ENCODE results near the gene MYO18A. TPM values are rescaled to one million over a fixed set of nuclear protein-coding genes. Genes with fewer than 3 reads are reported as not detected.

The MYO18A gene
- total RNA-seq, 1 donor from 2014 or later: 12.1 TPM

DNA sequence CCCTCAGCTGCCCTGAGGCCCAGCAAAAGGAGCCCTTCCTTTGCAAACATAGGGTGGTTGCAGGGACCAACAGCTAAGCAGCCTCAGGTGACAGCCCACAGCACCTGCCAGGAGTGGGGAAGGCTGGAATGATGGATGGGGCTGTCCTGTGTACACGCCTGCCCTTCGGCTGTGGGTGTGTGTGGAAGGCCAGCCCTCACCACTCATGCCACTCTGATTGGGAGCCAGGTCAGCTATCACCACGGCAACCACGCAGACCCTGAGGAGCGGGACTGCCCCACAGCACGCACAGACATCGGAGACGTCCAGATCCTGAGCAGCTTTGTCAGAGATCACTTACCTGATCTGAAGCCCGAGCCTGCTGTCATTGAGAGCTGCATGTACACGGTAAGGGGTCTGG lies 125.4 kb downstream of the MYO18A start:
- DNase-seq (ENCODE audit: low read depth, low spot score): no peak

DNA sequence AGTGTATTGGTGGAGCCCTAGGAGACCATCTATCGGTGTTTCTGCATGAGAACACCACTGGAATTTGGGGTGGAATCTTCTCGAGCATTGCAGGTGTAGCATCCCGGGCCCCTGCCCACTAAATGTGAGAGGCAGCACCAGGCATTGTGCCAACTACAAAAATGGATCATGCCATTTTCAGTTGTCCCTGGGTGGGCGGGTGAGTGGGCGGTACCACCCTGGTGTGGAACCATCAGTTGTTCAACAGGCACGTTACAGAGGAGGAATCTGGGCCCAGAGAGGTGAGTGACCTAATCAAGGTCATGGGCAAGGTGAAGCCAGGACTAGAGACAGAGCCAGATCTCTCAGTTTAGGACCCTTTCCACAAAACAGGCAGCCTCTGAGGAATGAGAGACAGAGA lies 128.5 kb downstream of the MYO18A start:
- DNase-seq (ENCODE audit: low read depth, low spot score): no peak

DNA sequence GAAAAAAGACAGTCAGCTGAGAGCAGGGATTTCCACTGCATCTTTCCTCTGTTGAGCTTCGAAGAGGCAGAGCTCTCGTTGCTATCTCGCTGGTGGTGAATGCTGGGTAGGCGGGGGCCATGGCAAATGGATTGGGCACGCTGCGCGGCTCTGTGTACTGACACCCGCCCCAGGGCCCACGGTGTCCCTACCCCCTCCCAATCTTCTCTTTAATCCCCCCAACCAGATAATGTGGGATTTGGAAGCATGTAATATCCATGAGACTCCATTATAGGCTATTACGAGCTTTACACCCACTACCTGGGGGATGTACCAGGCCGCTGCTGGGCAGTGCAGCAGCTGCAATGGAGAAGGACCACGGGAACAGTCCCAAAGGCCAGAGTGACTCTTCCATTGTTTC lies 129.0 kb downstream of the MYO18A start:
- no peak for DNase-seq (ENCODE audit: low read depth, low spot score)

DNA sequence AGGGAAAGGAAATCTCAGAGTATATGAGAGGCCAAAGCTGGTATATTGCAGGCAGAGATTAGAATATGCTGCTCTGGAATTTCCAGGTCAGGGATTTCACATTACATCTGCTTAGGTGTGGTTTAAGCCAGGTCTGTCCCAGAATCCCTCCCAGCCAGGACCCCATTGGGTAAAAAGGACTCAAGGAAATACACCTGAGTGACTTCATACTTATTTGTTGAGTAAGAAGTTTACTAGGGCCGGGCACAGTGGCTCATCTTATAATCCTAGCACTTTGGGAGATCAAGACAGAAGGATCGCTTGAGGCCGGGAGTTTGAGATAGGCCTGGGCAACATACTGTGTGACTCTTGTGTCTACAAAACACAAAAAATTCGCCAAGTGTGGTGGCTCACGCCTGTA lies 130.0 kb downstream of the MYO18A start:
- DNase-seq (ENCODE audit: low read depth, low spot score): no peak

DNA sequence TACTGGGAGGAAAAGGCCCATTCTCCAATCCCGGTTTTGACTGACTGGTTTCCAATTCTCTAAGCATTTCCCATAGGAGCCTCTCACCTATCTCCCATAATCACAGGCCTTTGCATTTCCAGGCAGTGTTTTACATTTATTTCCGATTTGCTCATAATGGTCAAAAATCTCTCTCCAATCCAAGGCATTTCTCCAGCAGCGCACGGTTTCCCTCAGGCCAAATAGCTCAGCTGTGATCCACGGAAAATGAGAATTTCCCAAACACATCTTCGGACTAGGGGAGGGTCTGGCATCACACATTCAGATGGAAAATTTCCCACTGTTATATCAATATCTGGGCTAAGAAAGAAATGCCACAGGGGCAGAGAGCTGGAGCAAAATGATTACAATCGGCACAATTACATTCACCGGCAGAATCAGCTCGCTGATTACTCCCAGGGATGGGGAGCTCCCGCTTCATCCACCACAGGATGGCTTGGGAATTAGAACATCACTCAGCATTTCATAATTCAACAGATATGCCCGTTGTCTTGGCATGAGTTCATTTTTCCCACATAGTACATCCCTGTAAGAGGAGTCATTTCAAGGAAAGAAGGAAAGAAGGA lies 130.6 kb downstream of the MYO18A start:
- no peak for DNase-seq (ENCODE audit: low read depth, low spot score)

DNA sequence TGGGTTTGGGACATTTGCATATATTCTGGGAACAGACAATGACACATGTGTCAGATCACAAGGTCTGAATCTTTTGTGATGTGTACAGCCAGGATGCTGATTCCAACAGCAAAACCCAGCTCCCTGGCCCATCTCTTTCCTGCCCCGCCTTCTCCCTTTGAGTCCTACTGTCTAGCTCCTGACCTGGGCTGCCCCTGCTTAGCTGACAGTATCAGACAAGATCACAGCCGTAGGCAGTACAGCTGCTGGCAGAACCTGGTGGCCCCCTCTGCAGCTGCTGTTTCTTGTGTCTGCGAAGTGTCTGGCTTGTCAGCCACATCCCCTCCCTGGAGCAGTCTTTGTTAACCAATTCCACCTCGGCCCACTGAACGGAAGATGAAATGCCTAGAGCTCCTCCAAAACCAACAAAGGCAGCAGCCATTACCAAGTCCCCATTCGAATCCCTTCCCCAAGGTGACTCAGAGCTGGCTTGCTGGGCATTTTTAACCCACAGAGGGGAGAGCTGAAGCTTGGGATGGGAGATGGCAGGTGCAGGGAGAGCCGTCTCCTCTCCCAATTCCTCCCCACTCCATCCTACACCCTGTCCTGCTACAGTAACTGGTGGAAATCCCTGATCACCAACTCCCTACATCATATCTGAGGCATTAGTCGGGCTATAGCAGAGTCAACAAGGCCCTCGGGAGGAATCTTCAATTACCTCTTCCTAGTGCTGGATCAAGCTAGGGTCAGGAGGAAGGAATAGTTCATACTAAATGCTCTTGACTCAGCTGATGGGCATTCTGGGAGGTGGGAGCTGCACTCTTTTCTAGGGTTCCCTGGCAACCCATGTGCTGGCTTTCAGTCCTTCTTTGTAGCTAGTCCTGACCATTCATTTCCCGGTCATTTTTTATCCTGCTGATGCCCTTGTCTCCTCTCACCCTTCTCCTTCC lies 131.5 kb downstream of the MYO18A start:
- no peak for DNase-seq (ENCODE audit: low read depth, low spot score)

DNA sequence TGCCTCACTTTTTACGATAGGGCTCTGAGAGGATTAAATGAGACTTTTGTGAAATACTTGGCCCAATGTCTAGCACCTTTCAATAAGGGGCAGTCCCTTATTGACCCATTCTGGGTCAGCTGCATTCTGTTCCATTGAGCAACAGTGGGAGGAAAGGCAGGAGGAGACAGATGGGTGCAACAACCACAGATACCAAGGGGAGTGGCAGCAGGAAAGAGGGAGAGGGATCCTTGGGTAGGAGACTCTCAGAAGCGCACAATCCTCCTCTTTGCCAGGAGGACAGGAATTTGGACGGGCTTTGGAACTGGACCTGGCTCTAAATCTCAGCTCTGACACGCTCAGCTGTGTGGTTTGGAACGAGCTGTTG lies 133.7 kb downstream of the MYO18A start:
- DNase-seq (ENCODE audit: low read depth, low spot score): no peak

DNA sequence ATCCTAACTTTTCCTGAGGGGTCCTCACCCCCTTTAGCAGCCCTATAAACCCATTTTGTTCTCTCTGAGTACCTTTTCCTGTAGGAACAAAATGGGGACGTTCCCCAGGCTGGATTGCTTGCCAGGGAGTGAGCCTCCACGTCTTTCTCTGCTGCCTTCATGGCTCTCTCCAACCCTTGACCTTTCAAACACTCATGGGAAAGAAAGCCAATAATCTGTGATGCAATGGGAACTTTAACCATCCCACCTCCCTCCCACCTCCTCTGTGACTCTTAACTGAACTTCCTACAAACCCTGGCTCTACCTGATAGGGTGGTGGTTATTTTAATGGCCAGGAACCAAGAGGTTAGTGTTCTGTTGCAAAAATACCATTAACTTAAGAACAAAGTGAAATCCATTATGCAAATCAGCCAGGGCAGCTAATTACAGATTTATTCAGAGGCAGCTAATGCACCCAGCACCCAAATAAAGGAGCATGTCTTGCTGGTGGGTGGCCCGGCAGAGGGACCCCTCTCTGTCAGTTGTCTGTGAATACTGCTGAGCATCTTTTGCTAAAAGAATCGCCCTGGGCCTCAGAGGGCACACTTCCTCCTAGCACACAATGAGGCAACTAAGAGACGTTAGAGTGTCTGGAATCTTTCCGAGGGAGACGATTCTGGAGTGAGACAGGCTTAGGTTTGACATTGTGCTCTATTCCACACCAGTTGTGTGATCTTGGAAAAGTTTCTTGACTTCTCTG lies 134.3 kb downstream of the MYO18A start:
- no peak for DNase-seq (ENCODE audit: low read depth, low spot score)

DNA sequence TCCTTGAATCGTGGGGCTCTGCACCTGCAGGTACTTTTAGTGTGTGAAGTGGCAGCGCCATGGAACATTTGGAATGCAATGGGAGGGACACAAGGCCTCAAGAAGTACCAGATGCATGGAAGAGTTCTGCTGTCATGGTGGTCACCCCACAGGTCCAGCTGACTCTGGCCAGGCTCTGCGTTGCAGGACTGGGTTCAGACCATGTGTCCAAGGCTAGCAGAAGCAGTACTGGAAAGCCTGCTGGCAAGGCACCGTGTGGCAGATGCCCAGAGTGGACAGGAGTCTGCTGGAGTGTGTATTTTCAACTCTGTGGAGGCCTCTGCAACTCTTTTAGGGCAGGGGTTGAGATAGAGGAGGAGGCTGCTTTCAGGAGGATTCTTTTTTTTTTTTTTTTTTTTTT lies 135.2 kb downstream of the MYO18A start:
- no peak for DNase-seq (ENCODE audit: low read depth, low spot score)

DNA sequence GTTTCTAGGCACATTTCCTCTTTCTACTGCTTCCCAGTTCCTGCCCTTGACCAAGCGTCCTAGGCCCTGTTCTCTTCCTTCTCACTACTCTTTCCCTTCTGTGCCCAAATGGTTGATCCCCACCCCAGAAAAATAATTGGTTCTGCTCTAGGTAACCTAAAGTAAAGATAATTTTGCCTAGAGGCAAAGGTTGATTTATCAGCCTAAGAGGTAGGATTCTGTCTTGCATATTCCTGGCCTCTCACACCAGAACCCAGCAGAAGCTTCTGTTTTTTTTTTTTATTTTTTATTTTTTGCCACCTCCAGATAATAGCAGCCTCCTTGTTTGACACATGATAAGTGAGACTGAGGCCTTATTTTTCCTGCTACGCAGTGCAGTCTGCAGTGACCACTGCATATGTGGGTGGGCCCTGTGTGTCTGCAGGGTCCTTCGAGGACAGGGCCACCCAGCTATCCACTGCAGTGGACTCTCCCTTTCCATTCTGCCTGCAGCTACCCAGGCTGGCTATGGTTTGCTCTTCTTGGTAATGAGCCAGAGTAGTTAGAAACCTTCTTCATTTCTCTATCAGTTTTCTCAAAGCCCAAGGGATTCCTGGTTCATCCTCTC lies 136.6 kb downstream of the MYO18A start:
- no peak for DNase-seq (ENCODE audit: low read depth, low spot score)

DNA sequence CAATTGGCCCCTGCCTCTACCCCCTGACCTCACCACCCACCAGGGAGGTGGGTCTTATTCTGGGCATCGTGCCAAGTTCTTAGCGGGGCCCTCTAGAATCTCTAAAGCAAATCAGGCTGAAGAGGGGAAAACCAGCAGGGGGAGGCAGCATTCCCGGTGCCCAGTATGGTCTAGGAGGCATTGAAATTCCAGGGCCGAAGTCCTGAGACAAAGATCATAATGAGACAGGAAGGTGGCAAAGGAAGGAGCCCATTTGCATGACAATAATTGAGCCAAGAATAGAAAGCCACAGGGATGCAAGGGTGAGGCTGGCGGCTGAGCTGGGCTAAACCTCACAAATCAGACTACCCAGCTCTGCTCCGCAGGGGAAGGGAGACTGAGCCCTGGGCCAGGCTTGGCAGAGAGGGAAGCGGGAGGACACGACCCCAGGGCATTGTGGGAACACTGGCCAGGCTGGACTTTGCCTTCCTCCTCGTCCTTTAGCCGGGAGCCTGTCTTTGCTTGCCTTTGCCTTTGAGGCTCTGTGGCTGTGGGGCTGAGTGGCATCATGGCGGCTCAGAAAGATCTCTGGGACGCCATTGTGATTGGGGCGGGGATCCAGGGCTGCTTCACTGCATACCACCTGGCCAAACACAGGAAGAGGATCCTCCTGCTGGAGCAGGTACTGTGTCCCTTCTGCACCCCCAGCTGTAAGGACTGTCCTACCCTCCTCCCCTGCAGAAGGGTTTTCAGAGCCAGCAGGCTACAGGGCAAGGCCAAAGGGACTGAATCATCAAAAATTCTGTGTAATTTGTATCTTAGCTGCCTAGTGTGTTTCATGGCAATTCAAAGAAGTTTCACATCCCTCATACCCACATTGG lies 137.3 kb downstream of the MYO18A start, which contains the start of gene PIPOX:
TSS of gene PIPOX (plus strand) at position 463 of the 860 bp plus-strand sequence. CDS start at position 548, 85 bp downstream.
- no peak for DNase-seq (ENCODE audit: low read depth, low spot score)

DNA sequence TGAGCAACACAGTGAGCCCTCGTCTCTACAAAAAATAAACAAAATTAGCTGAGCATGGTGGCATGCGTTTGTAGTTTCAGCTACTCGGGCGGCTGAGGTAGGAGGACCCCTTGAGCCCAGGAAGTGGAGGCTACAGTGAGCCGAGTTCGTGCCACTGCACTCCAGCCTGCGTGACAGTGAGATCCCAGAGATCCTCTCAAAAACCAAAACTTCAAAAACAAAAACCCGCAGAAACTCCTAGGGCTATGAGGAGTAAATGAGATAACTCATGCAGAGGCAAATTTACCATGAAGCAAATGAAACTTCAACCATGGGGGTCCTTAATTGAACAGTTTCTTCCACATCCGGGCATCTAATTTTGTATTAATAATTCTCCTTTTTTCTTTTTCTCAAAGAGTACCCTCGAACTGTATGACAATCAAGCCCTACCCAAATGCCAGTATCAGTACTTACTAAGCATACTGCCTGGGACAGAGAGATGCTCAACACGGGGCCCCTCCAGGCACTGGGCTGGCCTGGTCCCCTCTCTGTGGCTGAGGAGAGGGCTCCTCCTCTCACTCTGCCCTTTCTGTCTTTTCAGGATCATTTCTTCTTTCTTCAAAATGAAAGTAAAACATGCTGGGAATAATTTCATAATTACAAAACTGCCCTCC lies 138.0 kb downstream of the MYO18A start:
- no peak for DNase-seq (ENCODE audit: low read depth, low spot score)

DNA sequence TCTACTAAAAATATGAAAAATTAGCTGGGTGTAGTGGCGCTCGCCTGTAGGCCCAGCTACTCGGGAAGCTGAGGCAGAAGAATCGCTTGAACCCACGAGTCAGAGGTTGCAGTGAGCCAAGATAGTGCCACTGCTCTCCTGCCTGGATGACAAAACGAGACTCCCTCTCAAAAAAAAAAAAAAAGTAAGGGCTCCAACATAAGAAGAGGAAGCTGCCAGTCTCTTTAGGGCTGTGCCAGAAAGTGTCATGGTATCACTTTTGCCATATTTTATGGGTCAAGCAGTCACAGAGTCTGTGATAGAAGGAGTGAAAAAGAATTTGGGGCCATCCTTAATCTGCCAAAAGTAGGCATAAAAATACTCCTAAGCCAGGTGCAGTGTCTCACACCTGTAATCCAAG lies 138.6 kb downstream of the MYO18A start:
- DNase-seq (ENCODE audit: low read depth, low spot score): no peak

DNA sequence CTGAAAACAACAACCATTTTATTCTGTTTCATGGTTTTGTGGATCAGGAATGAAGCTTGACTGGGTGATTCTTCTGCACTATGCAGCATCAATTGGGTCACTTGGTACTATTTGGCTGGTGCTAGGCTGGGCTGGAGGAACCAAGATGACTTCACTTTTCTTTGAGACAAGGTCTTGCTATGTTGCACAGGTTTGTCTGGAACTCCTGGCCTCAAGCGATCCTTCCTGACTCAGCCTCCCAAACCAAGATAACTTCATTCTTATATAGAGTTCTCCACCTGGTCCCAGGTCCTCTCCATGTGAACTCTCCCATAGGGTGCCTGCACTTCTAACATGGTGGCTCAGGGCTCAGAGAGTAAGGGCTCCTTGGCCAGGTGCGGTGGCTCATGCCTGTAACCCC lies 139.1 kb downstream of the MYO18A start:
- no peak for DNase-seq (ENCODE audit: low read depth, low spot score)

DNA sequence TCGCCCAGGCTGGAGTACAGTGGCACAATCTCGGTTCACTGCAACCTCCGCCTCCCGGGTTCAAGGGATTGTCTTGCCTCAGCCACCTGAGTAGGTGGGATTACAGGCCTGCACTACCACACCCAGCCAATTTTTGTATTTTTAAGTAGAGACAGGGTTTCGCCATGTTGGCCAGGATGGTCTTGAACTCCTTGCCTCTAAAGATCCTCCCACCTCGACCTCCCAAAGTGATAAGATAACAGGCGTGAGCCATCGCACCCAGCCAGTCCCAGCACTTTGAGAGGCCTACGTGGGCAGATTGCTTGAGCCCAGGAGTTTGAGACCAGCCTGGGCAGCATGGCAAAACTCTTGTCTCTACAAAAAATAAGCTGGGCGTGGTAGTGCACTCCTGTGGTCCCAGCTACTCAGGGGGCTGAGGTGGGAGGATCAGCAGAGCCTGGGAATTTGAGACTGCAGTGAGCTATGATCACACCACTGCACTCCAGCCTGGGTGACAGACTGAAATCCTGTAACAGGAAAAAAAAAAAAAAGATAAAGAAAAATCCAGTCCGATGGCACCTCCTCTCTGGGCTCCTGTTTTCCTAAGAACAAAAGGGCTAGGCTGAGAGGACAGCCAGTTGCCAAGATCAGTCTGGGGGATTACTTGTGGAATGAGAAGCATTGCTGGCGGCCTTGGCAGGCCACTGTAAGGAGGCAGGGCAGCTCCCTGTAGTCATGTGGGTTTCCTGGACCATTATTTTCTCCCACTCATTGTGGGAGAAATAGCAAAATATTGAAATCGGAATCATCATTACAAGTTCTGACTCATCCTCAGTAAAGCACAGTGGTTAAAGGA lies 140.2 kb downstream of the MYO18A start:
- no peak for DNase-seq (ENCODE audit: low read depth, low spot score)

DNA sequence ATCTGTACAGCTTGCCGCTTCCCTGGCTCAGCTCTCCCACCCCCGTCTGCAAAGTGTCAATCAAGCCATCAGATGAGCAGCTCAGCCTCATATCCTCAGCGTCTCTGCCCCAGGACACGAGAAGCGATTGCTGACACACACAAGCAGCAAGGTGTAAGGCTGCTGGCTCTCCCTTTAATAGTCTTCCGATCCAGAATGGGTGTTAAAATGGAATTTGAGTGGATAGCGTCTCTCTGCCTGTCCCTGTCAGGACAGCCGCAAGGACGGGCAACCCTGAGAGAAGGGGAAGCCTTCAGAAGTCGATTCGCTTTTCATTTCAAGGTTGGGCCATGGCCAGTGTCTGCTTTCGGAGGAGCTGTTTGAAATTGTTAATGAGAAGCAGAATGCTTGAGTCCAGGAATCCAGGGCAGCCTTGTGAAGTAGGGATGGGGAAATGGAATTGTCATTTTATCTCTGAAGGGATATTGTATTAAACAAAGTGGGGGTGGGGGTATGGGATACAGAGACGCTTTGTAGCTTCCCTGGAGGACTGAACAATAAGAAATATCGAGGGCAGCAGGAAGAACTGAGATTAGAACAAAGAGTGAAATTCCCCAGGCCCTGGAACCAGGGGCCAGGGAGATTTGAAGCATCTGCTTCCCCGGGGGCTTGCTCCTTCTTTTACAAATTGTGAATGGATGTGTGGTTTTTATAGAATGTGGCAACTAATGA lies 142.0 kb downstream of the MYO18A start:
- no peak for DNase-seq (ENCODE audit: low read depth, low spot score)

DNA sequence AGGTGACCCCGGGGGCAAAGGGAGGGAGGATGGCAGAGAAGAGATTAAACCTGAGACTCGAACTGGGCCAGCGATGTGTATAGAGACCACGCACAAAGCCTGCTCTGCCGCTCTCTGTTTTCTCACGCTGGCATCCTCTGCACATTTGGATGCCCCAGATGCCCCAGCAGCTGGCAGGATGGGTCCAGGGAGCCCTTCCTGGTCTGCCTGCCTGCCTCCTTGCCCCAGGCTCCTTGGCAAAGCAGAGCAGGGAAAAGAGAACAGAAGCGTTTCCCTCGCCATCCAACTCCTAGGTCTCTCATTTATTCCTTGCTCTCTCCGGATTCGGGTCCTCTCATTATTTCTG lies 142.5 kb downstream of the MYO18A start:
- no peak for DNase-seq (ENCODE audit: low read depth, low spot score)

DNA sequence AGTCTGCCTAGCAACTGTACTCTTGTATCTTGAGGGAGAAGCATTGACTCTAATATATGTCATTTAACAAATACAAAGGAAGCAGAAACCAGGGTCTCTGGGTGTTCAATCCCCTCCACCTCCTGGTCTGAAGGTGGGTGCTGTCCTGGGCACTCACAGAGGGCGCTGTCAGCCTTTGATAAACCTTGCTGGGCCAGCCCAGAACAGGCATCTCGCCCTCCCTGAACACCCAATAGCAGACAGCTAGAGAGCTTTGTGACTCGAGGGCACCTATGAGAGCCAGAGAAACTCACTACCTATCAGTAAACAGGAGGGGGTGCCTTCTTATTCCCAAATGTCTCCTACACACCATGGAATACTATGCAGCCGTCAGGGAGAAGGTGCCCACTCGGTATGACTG lies 143.6 kb downstream of the MYO18A start:
- DNase-seq (ENCODE audit: low read depth, low spot score): no peak

DNA sequence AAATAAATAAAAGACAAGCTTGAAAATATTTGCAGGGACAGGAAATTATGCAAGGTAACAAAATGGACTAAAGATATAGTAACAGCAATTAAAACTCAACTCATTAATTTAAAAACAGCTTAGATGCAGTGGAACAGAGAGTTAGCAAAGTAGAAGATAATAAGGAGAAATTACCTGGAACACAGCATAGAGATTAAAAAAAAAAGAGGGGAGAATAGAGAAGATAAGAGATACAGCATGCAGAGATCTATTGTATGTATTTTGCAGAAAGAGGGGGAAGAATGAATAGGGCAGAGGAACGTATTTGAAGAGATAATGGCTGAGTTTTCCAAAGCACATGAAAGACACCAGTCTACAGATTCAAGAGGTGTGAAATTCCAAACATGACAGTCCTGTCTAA lies 145.7 kb downstream of the MYO18A start:
- no peak for DNase-seq (ENCODE audit: low read depth, low spot score)

Data from pulmonary artery endothelial cell (primary cell).